WTC11 (cell line): ENCODE data around the gene TMCC2. TPM values are rescaled to one million over a fixed set of nuclear protein-coding genes. Genes with fewer than 3 reads are reported as not detected.
A peak's percentile ranks its signal among the peaks of the same experiment; 100 is the strongest.

Experiments used
- ATAC-seq: fragments of 200-7000 bp; cut with Tn5 transposase; 2 replicates; pipeline ENCODE4 v1.10.0; 2021; ENCODE audit warnings: mild to moderate bottlenecking, moderate library complexity
- CTCF ChIA-PET: fragments of 300-600 bp; sonication (Branson Sonifier 250); formaldehyde crosslinking; loops from one replicate; lab custom pipeline; 2021; ENCODE audit warnings: antibody characterized with exemption; lab: Charles Lee
- POLR2A ChIA-PET: fragments of 350-600 bp; sonication (Branson Sonifier 250); formaldehyde crosslinking; loops from one replicate; lab custom pipeline; 2021; ENCODE audit warnings: antibody characterized with exemption; lab: Charles Lee
- DNase-seq: peaks from one replicate; pipeline ENCODE4 v3.0.0; 2021; ENCODE audit warnings: low spot score
- H3K27ac Mint-ChIP-seq: 2 replicates; pipeline ENCODE4 v1.8.0; 2021; ENCODE audit warnings: mixed read lengths
- H3K27me3 Mint-ChIP-seq: 2 replicates; pipeline ENCODE4 v1.8.0; 2021; ENCODE audit warnings: low read depth, mild to moderate bottlenecking, moderate library complexity, mixed read lengths
- H3K36me3 Mint-ChIP-seq: 2 replicates; pipeline ENCODE4 v1.8.0; 2021; ENCODE audit warnings: mixed read lengths
- H3K4me1 Mint-ChIP-seq: 2 replicates; pipeline ENCODE4 v1.8.0; 2022; ENCODE audit warnings: mixed read lengths
- H3K4me3 Mint-ChIP-seq: 2 replicates; pipeline ENCODE4 v1.8.0; 2021; ENCODE audit warnings: mild to moderate bottlenecking, moderate library complexity, mixed read lengths
- H3K9me3 Mint-ChIP-seq: 2 replicates; pipeline ENCODE4 v1.8.0; 2021; ENCODE audit warnings: mixed read lengths
- AR ChIP-seq: fragments of 250-450 bp; sonication (Bioruptor Pico); IDR thresholded peaks from 2 replicates; pipeline ENCODE4 v1.9.0; 2021; ENCODE audit warnings: mild to moderate bottlenecking
- ATF1 ChIP-seq: sonication (generic); formaldehyde crosslinking; IDR thresholded peaks from 2 replicates; pipeline ENCODE4 v1.8.1; 2023; ENCODE audit warnings: mild to moderate bottlenecking, moderate library complexity, missing genetic modification reagents
- CDX4 ChIP-seq: fragments of 250-450 bp; sonication (Bioruptor Pico); IDR thresholded peaks from 2 replicates; pipeline ENCODE4 v1.9.0; 2021; ENCODE audit warnings: moderate library complexity, mild to moderate bottlenecking, inconsistent platforms, borderline replicate concordance
- CREB1 ChIP-seq: sonication (generic); formaldehyde crosslinking; IDR thresholded peaks from 2 replicates; pipeline ENCODE4 v1.8.0; 2023; ENCODE audit warnings: mild to moderate bottlenecking, missing genetic modification reagents
- E2F4 ChIP-seq: sonication (generic); formaldehyde crosslinking; IDR thresholded peaks from 2 replicates; pipeline ENCODE4 v1.8.1; 2022; ENCODE audit warnings: low read depth, mild to moderate bottlenecking, moderate library complexity, missing genetic modification reagents, borderline replicate concordance
- E2F5 ChIP-seq: sonication (generic); formaldehyde crosslinking; IDR thresholded peaks from 2 replicates; pipeline ENCODE4 v1.8.1; 2022; ENCODE audit warnings: mild to moderate bottlenecking, moderate library complexity, missing genetic modification reagents
- ESRRA ChIP-seq: sonication (generic); formaldehyde crosslinking; IDR thresholded peaks from 2 replicates; pipeline ENCODE4 v1.8.1; 2022; ENCODE audit warnings: mild to moderate bottlenecking, missing genetic modification reagents, borderline replicate concordance
- FOXJ3 ChIP-seq: sonication (generic); formaldehyde crosslinking; IDR thresholded peaks from 2 replicates; pipeline ENCODE4 v1.9.0; 2021; ENCODE audit warnings: missing genetic modification reagents, mild to moderate bottlenecking, borderline replicate concordance
- GABPB1 ChIP-seq: sonication (generic); formaldehyde crosslinking; IDR thresholded peaks from 2 replicates; pipeline ENCODE4 v1.8.1; 2023; ENCODE audit warnings: mild to moderate bottlenecking, missing genetic modification reagents
- GTF2I ChIP-seq: fragments of 250-450 bp; sonication (Bioruptor Pico); conservative IDR thresholded peaks from 2 replicates; pipeline ENCODE4 v1.4.0; 2021; ENCODE audit warnings: mild to moderate bottlenecking
- HMGA2 ChIP-seq: fragments of 250-450 bp; sonication (Bioruptor Pico); IDR thresholded peaks from 2 replicates; pipeline ENCODE4 v1.4.0; 2021; ENCODE audit warnings: mild to moderate bottlenecking, moderate library complexity
- IRF2 ChIP-seq: sonication (generic); formaldehyde crosslinking; IDR thresholded peaks from 2 replicates; pipeline ENCODE4 v1.8.0; 2022; ENCODE audit warnings: low read depth, missing genetic modification reagents, borderline replicate concordance
- JAZF1 ChIP-seq: fragments of 250-450 bp; sonication (Bioruptor Pico); IDR thresholded peaks from 2 replicates; pipeline ENCODE4 v1.9.0; 2021; ENCODE audit warnings: moderate library complexity, mild to moderate bottlenecking, inconsistent platforms
- NFATC4 ChIP-seq: fragments of 250-450 bp; sonication (Bioruptor Pico); IDR thresholded peaks from 2 replicates; pipeline ENCODE4 v1.9.0; 2021; ENCODE audit warnings: mild to moderate bottlenecking
- NFYB ChIP-seq: sonication (generic); formaldehyde crosslinking; conservative IDR thresholded peaks from 2 replicates; pipeline ENCODE4 v1.8.0; 2022; ENCODE audit warnings: low read depth, missing genetic modification reagents
- NR1H2 ChIP-seq: sonication (generic); formaldehyde crosslinking; IDR thresholded peaks from 2 replicates; pipeline ENCODE4 v1.9.0; 2021; ENCODE audit warnings: mild to moderate bottlenecking, moderate library complexity, missing genetic modification reagents
- SMAD3 ChIP-seq: sonication (generic); formaldehyde crosslinking; IDR thresholded peaks from 2 replicates; pipeline ENCODE4 v1.8.0; 2022; ENCODE audit warnings: missing genetic modification reagents, mild to moderate bottlenecking, borderline replicate concordance
- SP1 ChIP-seq: sonication (generic); formaldehyde crosslinking; conservative IDR thresholded peaks from 2 replicates; pipeline ENCODE4 v1.8.1; 2022; ENCODE audit warnings: missing genetic modification reagents
- TCF7 ChIP-seq: sonication (generic); formaldehyde crosslinking; IDR thresholded peaks from 2 replicates; pipeline ENCODE4 v1.8.0; 2022; ENCODE audit warnings: mild to moderate bottlenecking, low read depth, missing genetic modification reagents, moderate library complexity
- TEAD4 ChIP-seq: sonication (generic); formaldehyde crosslinking; IDR thresholded peaks from 2 replicates; pipeline ENCODE4 v1.8.0; 2022; ENCODE audit warnings: mild to moderate bottlenecking, missing genetic modification reagents
- TP53 ChIP-seq: sonication (generic); formaldehyde crosslinking; IDR thresholded peaks from 2 replicates; pipeline ENCODE4 v1.8.1; 2023; ENCODE audit warnings: mild to moderate bottlenecking, missing genetic modification reagents
- ZBTB21 ChIP-seq: sonication (generic); formaldehyde crosslinking; IDR thresholded peaks from 2 replicates; pipeline ENCODE4 v1.8.1; 2023; ENCODE audit warnings: mild to moderate bottlenecking, missing genetic modification reagents, borderline replicate concordance
- ZNF281 ChIP-seq: sonication (generic); formaldehyde crosslinking; IDR thresholded peaks from 2 replicates; pipeline ENCODE4 v1.8.0; 2023; ENCODE audit warnings: mild to moderate bottlenecking, missing genetic modification reagents
- total RNA-seq: library from RNA; stranded (reverse); gene quantifications from 3 replicates; pipeline ENCODE4 v1.2.3, GENCODE V29; 2021
- TF ChIP-seq, protein P1 (sequence below): sonication (generic); formaldehyde crosslinking; IDR thresholded peaks from 2 replicates; pipeline ENCODE4 v1.8.0; 2023; ENCODE audit warnings: missing genetic modification reagents
- TF ChIP-seq, protein P2 (sequence below): sonication (generic); formaldehyde crosslinking; IDR thresholded peaks from 2 replicates; pipeline ENCODE4 v1.8.1; 2023; ENCODE audit warnings: mild to moderate bottlenecking, missing genetic modification reagents, moderate library complexity

TMCC2 gene
- total RNA-seq, 1 experiment from 2014 or later = 9.5 TPM

DNA sequence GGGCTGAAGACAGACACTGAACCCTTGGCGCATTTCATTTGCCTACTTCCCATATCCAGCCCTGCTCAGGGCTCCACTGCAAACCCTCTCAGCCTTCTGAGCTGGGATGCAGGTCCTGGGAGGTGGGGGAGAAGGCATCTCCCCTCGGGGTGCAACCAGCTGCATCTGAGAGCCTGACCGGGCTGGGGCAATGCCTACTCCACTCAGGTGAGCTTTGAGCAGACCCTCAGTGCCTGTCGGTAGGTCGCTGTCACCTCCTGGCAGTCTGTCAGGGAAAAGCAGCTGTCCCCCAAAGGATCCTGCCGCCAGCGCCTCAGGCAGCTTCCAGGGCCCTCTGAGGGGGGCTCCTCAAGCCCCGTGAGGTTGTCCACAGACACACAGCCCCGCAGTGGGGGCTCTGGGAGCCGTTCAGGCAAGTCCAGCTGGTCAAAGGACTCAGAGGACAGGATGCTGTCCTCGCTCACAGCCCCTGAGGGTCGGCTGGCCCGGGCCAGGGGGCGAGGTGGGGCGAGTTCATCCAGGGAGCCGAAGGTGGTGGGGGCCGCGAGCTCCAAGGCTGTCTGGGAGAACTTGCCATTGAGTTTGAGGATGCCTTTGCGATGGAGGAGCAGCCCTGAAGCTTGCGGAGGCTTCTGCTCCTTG lies 75.6 kb downstream of the TMCC2 start:
- POLR2A ChIA-PET = interaction anchor here (0.5 to 7.7 kb wide), 7 partner anchors 9 to 1148 kb away, joined by 3 to 186 read pairs (median 4); partner anchors contain the start of gene NUAK2
- H3K27ac Mint-ChIP-seq = peak overlapping the region; percentile 90

GRCh38 chr1:205304046-205304694 lies 76.4 kb downstream of the TMCC2 start:
- peaks cover 39% of the 10 kb centered on the region for H3K4me1 Mint-ChIP-seq

More for the DNA sequence above, 75.6 kb downstream of the TMCC2 start:
- Mint-ChIP-seq H3K4me3 (no peak overlapping the region), H3K4me1 (peaks cover 46% of the 10 kb centered on the region), H3K36me3 (peaks cover 49% of the 10 kb centered on the region), H3K27me3 (no peaks in the 10 kb centered on the region)
- CTCF ChIA-PET = interaction anchor here (0.5 to 8.7 kb wide), 7 partner anchors 9 to 242 kb away, joined by 3 to 114 read pairs (median 3); no protein-coding TSS in a partner anchor
- ATAC-seq = no peak
- DNase-seq = no peak
- TF ChIP-seq ZNF281 (CRISPR knock-in tag) (no peak), SP1 (no peak)
- TF ChIP-seq, protein P1, sequence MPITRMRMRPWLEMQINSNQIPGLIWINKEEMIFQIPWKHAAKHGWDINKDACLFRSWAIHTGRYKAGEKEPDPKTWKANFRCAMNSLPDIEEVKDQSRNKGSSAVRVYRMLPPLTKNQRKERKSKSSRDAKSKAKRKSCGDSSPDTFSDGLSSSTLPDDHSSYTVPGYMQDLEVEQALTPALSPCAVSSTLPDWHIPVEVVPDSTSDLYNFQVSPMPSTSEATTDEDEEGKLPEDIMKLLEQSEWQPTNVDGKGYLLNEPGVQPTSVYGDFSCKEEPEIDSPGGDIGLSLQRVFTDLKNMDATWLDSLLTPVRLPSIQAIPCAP (CRISPR knock-in tag) = no peak
- TF ChIP-seq, all 79 proteins: peak for 0
- no peaks in the 10 kb centered on the region for H3K9me3 Mint-ChIP-seq

DNA sequence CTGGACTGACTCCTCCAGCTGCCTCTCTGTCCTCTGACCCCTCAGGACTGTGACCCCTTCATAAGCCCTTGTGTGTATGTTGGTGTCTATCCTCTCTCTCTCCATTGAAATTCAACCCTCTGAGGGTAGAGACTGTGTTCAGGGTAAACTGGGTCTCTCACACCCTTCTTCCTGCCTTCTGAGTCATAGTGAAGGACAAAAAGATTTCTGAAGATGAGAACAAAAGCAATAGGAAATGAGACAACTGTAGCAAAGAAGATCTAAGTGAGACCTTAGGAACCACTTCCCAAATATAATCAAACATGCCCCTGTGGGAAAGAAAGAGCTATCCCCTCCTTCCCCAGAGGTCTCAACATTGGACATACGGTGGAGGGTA lies 76.9 kb downstream of the TMCC2 start:
- CTCF ChIA-PET = interaction anchor here (1.0 to 8.7 kb wide), 4 partner anchors 9 to 32 kb away, joined by 4 to 114 read pairs (median 10); no protein-coding TSS in a partner anchor
- H3K27me3 Mint-ChIP-seq = no peaks in the 10 kb centered on the region
- POLR2A ChIA-PET = interaction anchor here (0.9 to 7.7 kb wide), 4 partner anchors 10 to 31 kb away, joined by 3 to 186 read pairs (median 4); partner anchors contain the start of gene NUAK2
- peaks cover 35% of the 10 kb centered on the region for H3K4me1 Mint-ChIP-seq
- H3K36me3 Mint-ChIP-seq = peaks cover 60% of the 10 kb centered on the region
- ATAC-seq = no peak
- DNase-seq = no peak
- H3K4me3 Mint-ChIP-seq = no peak overlapping the region
- H3K27ac Mint-ChIP-seq = peak overlapping the region; percentile 93
- H3K9me3 Mint-ChIP-seq = no peaks in the 10 kb centered on the region
- TF ChIP-seq NFYB (no peak), NR1H2 (CRISPR knock-in tag) (no peak), GABPB1 (no peak), ZBTB21 (CRISPR knock-in tag) (no peak), TCF7 (no peak), E2F5 (CRISPR knock-in tag) (no peak), CREB1 (CRISPR knock-in tag) (no peak), CDX4 (CRISPR knock-in tag) (no peak), AR (CRISPR knock-in tag) (no peak)
- TF ChIP-seq, protein P2, sequence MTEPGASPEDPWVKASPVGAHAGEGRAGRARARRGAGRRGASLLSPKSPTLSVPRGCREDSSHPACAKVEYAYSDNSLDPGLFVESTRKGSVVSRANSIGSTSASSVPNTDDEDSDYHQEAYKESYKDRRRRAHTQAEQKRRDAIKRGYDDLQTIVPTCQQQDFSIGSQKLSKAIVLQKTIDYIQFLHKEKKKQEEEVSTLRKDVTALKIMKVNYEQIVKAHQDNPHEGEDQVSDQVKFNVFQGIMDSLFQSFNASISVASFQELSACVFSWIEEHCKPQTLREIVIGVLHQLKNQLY = no peak

More at GRCh38 chr1:205304046-205304694, 76.4 kb downstream of the TMCC2 start:
- POLR2A ChIA-PET = interaction anchor here (0.9 to 7.7 kb wide), 7 partner anchors 10 to 31 kb away, joined by 3 to 186 read pairs (median 4); partner anchors contain the start of gene NUAK2
- DNase-seq = no peak
- Mint-ChIP-seq H3K36me3 (peaks cover 56% of the 10 kb centered on the region), H3K4me3 (no peak overlapping the region), H3K9me3 (no peaks in the 10 kb centered on the region), H3K27ac (peak overlapping the region; percentile 93; the same call in 1 of the 2 replicates), H3K27me3 (no peaks in the 10 kb centered on the region)
- TF ChIP-seq IRF2 (no peak), SMAD3 (CRISPR knock-in tag) (no peak), NFATC4 (no peak), TEAD4 (CRISPR knock-in tag) (no peak), E2F4 (CRISPR knock-in tag) (no peak), HMGA2 (CRISPR knock-in tag) (no peak), ATF1 (CRISPR knock-in tag) (no peak), TP53 (CRISPR knock-in tag) (no peak), NR1H2 (CRISPR knock-in tag) (no peak), ESRRA (no peak), FOXJ3 (CRISPR knock-in tag) (no peak), JAZF1 (CRISPR knock-in tag) (no peak), GTF2I (no peak), SP1 (no peak)
- no peak for ATAC-seq
- CTCF ChIA-PET = interaction anchor here (1.0 to 8.7 kb wide), 6 partner anchors 10 to 242 kb away, joined by 3 to 114 read pairs (median 6); no protein-coding TSS in a partner anchor
